Thymus (tissue), 11 donors: ENCODE measurements around the gene CAPN10. TPM values are rescaled to one million over a fixed set of nuclear protein-coding genes. Genes with fewer than 3 reads are reported as not detected.
A peak's percentile ranks its signal among the peaks of the same experiment; 100 is the strongest.
"Not testable (repeated sequence)": the region's sequence is repeated elsewhere in the genome, so short reads cannot be mapped to it uniquely, and the experiment has no call there.

Source experiments
- DNase-seq, 9 donors: peaks; one replicate each; pipeline ENCODE4 v3.0.0-alpha.2; 2013; ENCODE audit warnings: low spot score in 9 of 9, low read depth in 6 of 9, missing footprints in 1 of 9
- H3K27ac ChIP-seq, 2 donors: one replicate each; pipeline ENCODE4 v1.5.1; 2013; ENCODE audit warnings: control low read depth in 1 of 2, low read depth in 1 of 2, low read length in 1 of 2, mild to moderate bottlenecking in 1 of 2, moderate library complexity in 1 of 2
- H3K27me3 ChIP-seq, 2 donors: one replicate each; pipeline ENCODE4 v1.5.1; 2013; ENCODE audit warnings: low read length in 1 of 2; ENCODE audit not compliant: control insufficient read depth in 2 of 2, insufficient read depth in 1 of 2
- H3K36me3 ChIP-seq, 2 donors: one replicate each; pipeline ENCODE4 v1.5.1; 2013; ENCODE audit warnings: low read length in 1 of 2, mild to moderate bottlenecking in 1 of 2, moderate library complexity in 1 of 2; ENCODE audit not compliant: control insufficient read depth in 2 of 2, insufficient read depth in 2 of 2
- H3K4me1 ChIP-seq, 2 donors: one replicate each; pipeline ENCODE4 v1.5.1; 2013; ENCODE audit warnings: low read length in 2 of 2; ENCODE audit not compliant: control insufficient read depth in 2 of 2, insufficient read depth in 2 of 2
- H3K4me3 ChIP-seq, 2 donors: one replicate each; pipeline ENCODE4 v1.5.1; 2013; ENCODE audit warnings: low read length in 2 of 2, control low read depth in 1 of 2, mild to moderate bottlenecking in 1 of 2
- H3K9me3 ChIP-seq, 2 donors: one replicate each; pipeline ENCODE4 v1.5.1; 2013; ENCODE audit warnings: low read length in 1 of 2, mild to moderate bottlenecking in 1 of 2; ENCODE audit not compliant: control insufficient read depth in 2 of 2, insufficient read depth in 1 of 2
- WGBS: extraction: QIAGEN DNeasy Blood & Tissue Kit; methylation state at CpG from one replicate; pipeline ENCODE4 v1.1.7; 2013; 5-methylcytosine and 5-hydroxymethylcytosine counted together
- polyA plus RNA-seq: library from polyadenylated mRNA; stranded (reverse); fragments of 200-250 nt; gene quantifications from one replicate; pipeline ENCODE4 v1.2.3, GENCODE V29; 2013
- total RNA-seq: library from RNA; stranded (reverse); fragments of 120-200 nt; gene quantifications from one replicate; pipeline ENCODE4 v1.2.4, GENCODE V29; 2013
- donor health status: healthy.

Gene CAPN10
- total and polyA plus RNA-seq, 2 donors: 34.1 to 67.0 TPM

DNA sequence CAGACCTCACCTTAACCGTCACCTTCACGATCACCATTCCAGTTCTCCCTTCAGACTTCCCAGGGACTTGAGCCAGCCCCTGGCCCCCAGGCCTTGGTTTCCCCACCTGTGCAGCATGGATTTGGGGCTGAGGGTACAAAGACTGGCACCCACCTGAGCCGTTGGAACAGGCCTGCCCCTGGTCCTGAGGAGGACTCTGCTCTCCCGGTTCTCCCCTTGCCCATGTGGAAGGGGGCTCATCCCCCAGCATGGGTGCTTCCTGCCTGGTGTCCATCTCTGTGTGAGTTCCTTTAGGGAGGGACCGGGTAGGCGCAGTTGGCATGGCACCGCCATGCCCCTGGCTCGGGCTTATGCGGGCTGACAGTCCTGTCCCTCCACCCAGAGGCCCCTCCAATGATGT lies 27.9 kb downstream of the CAPN10 start:
- no peaks in the 10 kb centered on the region for H3K27me3 ChIP-seq
- H3K36me3 ChIP-seq: no peaks in the 10 kb centered on the region
- DNase-seq: no peak
- H3K27ac ChIP-seq: no peak overlapping the region
- peaks cover 0 to 15% of the 10 kb centered on the region in 2 donors for H3K9me3 ChIP-seq
- peaks cover 0 to 11% of the 10 kb centered on the region in 2 donors for H3K4me1 ChIP-seq
- no peak overlapping the region for H3K4me3 ChIP-seq
- WGBS: 97% methylated on average over 9 of the region's 9 CpGs

DNA sequence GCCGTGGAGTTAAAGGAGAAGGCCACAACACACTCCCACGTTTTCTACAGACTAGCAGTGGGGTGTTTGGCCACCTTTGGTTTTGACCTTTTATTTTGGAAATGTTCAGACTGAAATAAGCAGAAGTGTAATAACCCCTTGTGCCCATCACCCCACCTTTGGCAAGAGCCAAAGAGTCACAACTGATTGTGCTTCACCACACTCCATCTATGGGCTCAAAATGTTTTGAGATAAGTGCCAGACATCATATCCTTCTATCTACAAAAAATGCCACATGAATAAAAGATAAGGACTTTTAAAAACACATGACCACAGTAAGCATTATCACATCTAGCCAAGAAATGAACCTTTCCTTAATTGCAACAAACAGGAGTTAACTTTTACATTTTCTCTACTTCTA lies 28.9 kb downstream of the CAPN10 start:
- no peak overlapping the region for H3K4me3 ChIP-seq
- no peaks in the 10 kb centered on the region for H3K36me3 ChIP-seq
- no peaks in the 10 kb centered on the region for H3K27me3 ChIP-seq
- H3K9me3 ChIP-seq: peaks cover 0 to 15% of the 10 kb centered on the region in 2 donors
- H3K4me1 ChIP-seq: peaks cover 0 to 15% of the 10 kb centered on the region in 2 donors
- DNase-seq: no peak
- WGBS: 96% methylated on average over 2 of the region's 2 CpGs
- H3K27ac ChIP-seq: no peak overlapping the region

DNA sequence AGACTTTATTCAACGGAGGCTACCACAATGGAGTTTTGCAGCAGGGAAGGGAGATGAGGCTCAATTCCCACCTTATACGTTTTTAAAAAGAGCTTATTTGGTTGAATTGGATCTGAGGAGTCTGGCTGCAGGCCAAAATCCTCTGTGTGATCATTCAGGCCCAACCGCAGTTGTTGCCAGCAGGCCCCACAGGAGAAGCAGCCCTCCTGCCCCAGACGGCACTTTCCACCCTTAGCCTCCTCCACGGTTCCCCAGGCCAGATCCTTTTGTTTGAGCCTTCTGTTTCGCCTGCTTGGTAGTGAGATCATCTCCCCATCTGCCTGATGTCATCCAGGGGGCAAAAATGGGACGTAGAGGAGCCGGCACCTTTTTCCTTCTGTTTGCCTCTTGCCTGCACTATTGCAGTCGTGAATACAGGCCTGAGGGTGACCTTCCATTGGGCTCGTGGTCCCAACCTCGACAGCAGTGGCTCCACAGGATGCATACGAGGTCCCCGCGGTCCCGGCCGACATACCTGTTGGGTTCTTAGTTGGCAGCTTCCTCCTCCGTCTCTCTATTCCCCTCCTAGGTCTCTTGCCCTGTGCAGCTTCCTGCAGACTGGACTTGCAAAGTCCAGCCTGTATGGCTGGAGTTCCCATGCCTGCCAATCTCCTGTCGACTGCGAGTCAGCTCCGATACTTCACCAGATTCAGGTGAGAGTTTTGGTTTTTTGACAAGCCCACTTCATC lies 29.4 kb downstream of the CAPN10 start:
- 95% methylated on average over 20 of the region's 20 CpGs for WGBS
- peaks cover 0 to 15% of the 10 kb centered on the region in 2 donors for H3K9me3 ChIP-seq
- no peak overlapping the region for H3K4me3 ChIP-seq
- DNase-seq: no peak
- H3K27me3 ChIP-seq: no peaks in the 10 kb centered on the region
- H3K4me1 ChIP-seq: peaks cover 0 to 21% of the 10 kb centered on the region in 2 donors
- H3K27ac ChIP-seq: no peak overlapping the region
- no peaks in the 10 kb centered on the region for H3K36me3 ChIP-seq

DNA sequence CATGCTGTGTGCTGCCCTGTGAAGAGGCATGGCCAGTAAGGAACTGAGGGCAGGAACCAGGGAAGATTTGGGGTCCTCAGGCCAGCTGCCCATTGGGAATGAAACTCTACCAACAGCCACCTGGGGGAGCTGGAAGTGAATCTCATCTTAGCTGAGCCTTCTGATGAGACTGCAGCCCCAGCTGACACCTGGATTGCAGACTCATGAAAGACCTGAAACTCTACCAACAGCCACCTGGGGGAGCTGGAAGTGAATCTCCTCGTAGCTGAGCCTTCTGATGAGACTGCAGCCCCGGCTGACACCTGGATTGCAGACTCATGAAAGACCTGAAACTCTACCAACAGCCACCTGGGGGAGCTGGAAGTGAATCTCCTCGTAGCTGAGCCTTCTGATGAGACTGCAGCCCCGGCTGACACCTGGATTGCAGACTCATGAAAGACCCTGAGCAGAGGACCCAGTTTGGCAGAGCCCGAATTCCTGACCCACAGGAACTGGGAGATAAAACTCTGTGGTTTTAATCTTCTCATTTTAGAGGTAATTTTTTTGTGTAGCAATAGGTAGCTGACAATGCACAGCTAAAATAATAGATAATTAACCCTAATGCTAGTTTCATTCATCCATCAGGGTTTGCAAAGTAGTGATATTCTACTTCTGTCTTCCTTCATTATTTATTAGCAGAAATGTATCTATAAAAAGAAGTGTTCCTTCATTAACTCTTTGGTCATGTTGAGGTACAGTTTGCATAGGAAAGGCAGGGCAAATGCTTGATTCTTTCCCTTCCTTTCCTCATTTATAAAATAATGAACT lies 30.5 kb downstream of the CAPN10 start:
- not testable (repeated sequence) for H3K4me3 ChIP-seq, H3K27ac ChIP-seq, DNase-seq, H3K27me3 ChIP-seq, H3K36me3 ChIP-seq
- peaks cover 0 to 30% of the 10 kb centered on the region in 2 donors for H3K4me1 ChIP-seq
- H3K9me3 ChIP-seq: peaks cover 0 to 15% of the 10 kb centered on the region in 2 donors
- 94% methylated on average over 5 of the region's 5 CpGs for WGBS

DNA sequence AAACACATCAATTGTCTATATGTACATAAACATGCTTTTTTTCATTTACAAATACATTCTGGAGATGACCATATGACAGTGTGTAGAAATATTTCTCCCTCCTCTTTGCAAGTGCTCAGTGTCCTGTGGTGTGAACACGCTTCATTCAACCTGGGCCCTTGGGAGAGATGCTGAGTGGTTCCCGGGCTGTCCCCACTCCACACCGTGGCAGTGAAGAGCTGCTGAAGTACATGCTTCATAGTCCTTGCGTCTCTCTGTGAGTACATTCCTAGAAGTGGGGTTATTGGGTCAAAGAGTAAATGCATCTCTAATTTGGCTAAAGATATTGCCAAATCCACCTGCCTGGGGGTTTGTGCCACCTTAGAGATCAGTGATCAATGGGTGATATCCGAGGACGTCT lies 32.2 kb downstream of the CAPN10 start:
- H3K27ac ChIP-seq: no peak overlapping the region
- DNase-seq: no peak
- peaks cover 0 to 15% of the 10 kb centered on the region in 2 donors for H3K9me3 ChIP-seq
- H3K4me3 ChIP-seq: no peak overlapping the region
- peaks cover 0 to 34% of the 10 kb centered on the region in 2 donors for H3K4me1 ChIP-seq
- no peaks in the 10 kb centered on the region for H3K36me3 ChIP-seq
- 99% methylated on average over 6 of the region's 6 CpGs for WGBS
- no peaks in the 10 kb centered on the region for H3K27me3 ChIP-seq

DNA sequence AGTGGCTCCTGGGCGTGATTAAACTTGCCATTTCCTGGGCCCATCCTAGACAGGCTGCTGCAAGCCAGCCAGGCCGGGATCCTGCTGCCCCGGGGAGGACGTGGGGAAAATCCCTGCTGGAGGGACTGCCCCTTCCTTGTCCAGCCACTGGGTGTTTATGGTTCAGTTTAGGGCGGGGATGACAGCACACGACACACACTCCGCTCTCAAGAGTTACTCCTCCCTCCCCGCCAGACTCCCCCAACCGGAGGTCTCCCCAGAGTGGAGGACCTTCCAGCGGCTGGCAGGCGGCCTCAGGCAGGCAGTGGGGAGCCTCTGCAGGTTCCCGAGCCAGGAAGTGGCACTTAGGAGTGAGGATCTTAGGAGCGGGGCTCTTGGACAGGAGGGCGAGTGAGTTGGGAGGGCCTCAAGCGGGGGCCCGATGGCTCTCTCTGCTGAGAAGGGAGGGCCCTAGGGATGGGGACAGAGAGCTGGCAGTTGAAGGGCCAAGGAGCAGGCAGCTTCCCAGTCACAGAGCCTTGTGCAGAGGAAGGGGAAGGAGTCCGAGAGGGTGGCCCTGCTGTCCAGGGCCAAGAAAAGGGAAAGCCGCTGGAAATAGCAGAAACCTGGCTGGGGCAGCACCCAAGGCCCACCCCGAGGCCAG lies 33.1 kb downstream of the CAPN10 start:
- Histone ChIP-seq H3K36me3 (no peaks in the 10 kb centered on the region), H3K9me3 (peaks cover 0 to 15% of the 10 kb centered on the region in 2 donors), H3K27ac (no peak overlapping the region), H3K4me3 (no peak overlapping the region), H3K27me3 (no peaks in the 10 kb centered on the region), H3K4me1 (peaks cover 0 to 38% of the 10 kb centered on the region in 2 donors)
- WGBS: 92% methylated on average over 19 of the region's 19 CpGs
- DNase-seq: no peak

DNA sequence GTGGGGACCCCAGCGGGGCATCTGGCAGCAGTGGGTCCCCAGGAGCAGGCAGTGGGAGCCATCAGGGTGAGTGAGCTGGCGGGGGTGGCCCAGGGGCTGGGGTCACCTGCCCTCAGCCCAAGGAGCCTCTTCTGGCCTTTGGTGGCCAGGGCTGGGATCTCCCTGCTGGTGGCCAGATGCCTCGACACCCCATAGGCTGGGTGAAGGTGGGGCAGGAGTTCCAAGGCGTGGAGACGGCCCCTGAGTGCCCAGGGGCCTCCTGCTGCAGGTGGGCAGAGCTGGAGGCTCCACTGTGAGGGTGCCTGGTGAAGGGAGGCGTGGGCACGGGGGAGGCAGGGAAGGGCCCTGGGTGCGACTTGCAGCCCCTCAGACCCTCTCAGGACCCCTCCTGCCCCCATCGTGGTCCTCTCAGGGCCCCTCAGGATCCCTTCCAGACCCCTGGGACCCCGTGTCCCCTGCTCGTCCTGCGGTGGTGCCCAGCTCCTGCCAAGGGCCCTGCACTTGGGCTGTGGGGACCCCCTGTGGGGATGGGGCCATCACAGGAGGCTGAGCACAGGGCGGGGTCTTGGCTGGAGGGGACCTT lies 33.7 kb downstream of the CAPN10 start:
- no peak overlapping the region for H3K4me3 ChIP-seq
- no peak for DNase-seq
- peaks cover 0 to 15% of the 10 kb centered on the region in 2 donors for H3K9me3 ChIP-seq
- no peak overlapping the region for H3K27ac ChIP-seq
- WGBS: 95% methylated on average over 13 of the region's 13 CpGs
- no peaks in the 10 kb centered on the region for H3K36me3 ChIP-seq
- peaks cover 0 to 44% of the 10 kb centered on the region in 2 donors for H3K4me1 ChIP-seq
- no peaks in the 10 kb centered on the region for H3K27me3 ChIP-seq

DNA sequence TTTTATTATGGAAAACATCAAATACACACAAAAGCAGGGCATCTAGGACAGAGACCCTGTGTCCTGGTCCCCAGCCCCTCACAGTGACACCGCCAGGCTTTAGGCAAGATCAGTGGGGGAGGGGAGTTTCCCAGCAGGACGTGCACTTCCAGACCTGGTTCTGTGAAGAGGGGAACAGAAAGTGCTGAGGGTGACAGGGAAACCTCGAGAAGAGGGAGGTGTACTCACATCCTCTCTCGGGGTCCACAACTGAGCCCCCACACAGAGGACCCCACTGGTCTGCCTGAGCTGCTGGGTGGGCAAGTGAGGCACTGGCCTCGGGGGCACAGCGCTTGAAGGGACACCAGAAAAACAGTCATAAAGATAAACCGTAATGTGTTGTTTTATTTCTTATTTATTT lies 34.3 kb downstream of the CAPN10 start:
- Histone ChIP-seq H3K4me1 (peaks cover 0 to 46% of the 10 kb centered on the region in 2 donors), H3K27me3 (no peaks in the 10 kb centered on the region), H3K27ac (peak overlapping the region in 1 of 2 donors; percentile 47), H3K36me3 (no peaks in the 10 kb centered on the region), H3K9me3 (peaks cover 0 to 13% of the 10 kb centered on the region in 2 donors), H3K4me3 (no peak overlapping the region)
- 72% methylated on average over 7 of the region's 7 CpGs for WGBS
- no peak for DNase-seq
